HG03342 (cell line): Measurements from ENCODE around the gene DNAJC21.

Source experiments
- ATAC-seq: cut with Tn5 transposase; IDR thresholded peaks from one replicate; pipeline ENCODE4 v1.9.1; 2021; ENCODE audit warnings: mild to moderate bottlenecking, moderate library complexity; ENCODE audit not compliant: unreplicated experiment

The DNAJC21 gene

DNA sequence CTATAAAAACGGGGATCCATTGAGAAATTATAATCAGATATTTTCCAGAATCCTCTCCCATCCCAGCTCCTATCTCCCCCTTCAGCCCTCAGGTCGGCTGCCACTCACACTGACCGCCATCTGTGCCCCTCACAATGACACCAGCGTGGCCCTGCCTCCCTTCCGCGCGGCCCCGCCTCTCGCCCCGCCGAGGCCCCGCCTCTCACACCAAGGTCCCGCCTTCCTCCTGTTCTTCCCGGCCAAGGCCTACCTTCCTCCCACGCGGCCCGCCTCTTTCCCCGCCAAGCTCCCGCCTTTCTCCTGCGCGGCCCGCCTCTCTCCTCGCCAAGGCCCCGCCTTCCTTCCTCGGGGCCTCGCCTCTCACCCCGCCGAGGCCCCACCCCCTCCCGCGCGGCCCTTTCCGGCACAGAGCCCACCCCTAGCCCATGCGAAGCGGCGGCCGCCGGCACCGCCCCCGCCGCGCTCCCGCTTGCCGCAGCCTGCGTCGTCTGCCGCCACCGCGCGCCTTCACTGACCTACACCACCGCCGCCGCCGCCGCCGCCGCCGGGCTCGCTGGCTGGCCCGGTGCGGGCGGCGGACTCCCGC lies at the start of gene DNAJC21:
DNAJC21 (plus strand) TSS at position 426 of the 586 bp plus-strand sequence. CDS start 261 bp downstream, outside the sequence.
- ATAC-seq: peak; percentile 90

DNA sequence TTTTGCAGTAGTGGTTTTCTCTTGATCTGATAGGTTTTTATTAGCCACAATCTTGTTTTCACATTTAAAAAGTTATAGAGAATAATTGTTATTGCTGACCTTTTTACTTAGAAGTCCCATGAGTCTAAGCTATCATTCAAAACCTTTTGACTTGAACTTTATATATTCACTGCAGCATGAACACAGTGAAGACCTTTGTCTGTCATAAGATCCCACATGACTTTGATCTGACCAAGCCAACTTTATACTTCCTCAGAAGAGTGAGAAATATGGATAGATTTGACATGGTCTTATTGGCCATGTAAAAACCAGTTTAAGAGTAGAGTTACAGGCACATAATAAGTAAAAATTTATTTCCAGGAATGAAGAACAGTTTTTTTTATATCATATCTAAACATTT lies 48.1 kb upstream of the DNAJC21 start:
- ATAC-seq: no peak

DNA sequence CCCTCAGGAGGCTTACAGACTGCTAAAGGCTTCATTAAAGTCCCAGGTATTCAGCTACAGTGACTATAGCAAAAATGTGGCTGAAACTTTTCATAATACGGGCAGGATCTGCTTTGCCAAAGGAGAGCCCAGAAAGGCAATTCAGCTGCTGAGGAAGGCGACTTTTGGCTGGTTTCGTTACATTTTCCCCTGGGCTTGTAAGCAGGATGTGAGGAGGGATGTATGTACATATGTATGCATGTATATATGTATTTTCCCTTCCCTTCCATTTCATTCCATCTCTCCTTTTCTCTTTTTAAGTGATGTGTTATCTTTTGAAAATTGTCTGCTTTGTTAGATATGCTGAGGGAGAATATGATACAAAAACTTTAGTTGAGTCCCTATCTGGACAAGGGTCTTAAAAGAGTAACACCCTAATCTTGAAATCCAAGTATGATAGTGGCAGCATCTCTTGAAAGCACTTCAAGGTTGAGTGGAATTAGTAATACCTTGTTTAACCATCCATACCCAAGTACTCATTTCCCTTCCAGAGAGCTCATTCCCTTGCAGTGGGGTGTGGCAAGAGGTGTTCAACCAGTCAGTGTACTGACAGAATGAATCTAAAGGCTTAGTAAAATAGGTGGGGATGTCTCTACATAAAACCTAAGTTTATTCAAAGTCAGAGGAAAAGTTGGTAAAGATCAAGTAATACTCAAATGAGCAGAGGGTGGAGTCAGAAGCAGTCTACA lies 42.8 kb upstream of the DNAJC21 start:
- no peak for ATAC-seq

DNA sequence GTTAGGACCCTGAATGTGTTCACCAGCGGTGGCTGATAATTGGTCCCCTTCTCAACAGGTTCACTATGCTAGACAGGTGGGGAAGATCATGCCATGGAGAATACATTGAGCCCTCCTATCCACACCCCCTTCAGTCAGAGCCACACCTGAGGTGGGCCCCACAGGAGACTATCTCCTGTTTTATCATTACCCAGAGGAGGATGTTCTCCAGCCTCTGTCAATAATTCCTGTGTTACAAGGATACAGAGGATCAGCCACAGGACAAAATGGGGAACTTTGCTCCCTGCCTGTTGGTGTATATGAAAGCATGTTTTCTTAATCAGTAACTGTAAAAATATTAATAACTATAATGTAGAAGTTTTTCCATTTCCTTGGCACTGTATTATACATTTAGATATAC lies 40.0 kb upstream of the DNAJC21 start:
- ATAC-seq: no peak

DNA sequence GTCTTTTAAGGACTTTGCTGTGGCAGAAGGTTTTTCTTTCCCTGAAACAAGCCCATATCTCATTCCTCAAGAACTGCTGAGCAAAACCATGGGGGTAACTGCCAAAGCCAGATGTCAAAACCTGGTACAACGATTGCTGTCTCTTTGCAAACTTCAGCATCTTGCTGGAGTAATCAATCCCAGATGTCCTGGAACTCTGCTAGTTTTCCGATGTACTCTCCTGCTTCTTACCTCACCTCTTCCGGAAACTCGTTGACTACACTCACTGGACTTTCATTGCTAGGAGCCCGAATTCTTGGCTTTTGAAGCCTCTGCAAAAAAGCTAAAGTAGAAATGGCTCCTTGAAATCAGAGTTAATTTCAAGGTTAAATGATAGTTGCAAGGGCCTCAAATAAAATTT lies 37.4 kb upstream of the DNAJC21 start:
- ATAC-seq: no peak

DNA sequence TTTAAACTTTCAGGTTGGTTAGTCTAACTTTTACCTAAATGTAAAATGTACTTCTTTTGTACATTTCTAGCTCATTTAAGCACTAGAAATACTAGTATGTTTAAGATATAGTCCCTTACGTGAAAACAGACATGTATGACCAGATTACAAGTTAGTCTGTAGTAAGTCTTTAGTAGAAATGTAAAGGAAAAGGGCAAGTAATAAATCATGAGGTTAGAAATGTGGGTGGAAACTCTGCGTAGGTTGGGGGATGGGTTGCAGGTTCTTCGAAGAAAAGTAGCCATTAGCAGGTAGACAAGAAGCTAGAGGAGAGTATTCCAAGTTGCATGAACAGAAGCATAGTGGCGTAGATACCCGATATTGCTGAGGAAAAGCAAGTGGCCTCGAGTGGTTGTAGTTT lies 36.9 kb upstream of the DNAJC21 start:
- no peak for ATAC-seq

DNA sequence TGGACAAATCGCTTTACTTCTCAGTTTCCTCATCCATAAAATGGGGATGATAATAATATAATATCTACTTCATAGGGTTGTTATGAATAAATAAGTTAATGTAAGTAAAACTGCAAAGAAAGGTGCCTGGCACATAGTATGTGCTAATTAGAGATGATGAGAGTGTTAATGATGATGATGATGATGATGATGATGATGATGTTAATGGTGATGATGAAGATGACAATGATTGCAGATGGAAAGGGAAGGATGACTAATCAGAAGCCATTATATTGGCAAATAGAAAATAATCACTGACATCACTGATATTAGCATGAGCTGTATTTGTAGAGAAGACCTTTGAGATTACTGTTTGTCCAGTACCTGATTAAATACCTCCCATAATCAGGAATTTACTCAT lies 34.6 kb upstream of the DNAJC21 start:
- ATAC-seq: no peak

DNA sequence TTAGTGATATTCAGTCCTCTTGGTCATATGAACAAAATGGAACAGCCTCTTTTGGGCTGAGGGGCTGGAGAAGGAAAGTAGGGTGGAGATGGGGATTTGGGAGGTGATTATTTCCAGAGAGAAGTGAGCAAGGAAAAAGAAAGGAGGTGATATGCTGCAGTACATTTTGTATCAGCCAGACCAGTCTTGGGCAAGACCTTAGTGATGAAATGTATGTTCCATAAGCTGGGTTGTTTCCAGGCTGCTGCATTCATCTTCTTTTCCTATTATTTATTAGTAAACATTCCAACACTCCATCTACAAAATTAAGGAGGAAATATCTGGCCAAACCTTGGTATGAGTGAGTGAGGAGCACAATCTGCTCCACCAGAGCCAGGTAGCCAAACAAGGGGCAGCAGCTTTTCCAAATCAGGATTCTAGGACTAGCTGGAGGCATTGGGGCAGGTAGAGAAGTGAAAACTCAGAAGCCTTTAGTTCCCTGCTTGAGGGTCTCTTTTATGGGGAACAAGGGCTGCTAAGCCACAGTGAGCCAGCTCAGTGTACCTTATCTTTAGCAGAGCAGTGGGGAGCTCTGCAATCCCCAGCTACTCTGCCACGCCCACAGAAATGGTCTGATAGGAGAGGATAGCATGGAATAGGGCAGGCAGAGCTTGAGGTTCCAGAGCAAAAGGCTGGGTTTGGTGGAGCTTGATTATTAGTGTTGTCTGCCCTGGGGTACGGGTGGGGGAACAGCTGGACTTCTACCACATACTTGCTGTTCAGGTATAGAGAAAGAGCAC lies 33.5 kb upstream of the DNAJC21 start:
- no peak for ATAC-seq

DNA sequence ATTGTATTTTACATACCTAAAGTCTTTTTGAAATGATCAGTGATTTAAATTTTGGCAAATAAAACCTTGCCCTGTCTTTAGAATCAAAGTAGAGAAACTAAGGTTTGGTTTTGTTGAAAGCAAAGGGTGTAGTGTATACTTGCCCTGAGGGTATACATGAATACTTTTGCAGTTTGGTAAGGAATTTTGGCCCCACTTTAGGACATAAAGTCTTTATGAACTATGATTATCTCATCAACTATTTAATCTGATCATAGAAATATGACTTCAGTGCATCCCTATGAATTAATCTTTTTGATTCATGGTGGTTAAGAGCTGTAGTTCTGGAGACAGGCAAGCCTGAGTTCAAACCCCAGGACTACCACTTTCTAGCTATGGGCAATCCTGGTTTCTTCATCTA lies 31.7 kb upstream of the DNAJC21 start:
- no peak for ATAC-seq

DNA sequence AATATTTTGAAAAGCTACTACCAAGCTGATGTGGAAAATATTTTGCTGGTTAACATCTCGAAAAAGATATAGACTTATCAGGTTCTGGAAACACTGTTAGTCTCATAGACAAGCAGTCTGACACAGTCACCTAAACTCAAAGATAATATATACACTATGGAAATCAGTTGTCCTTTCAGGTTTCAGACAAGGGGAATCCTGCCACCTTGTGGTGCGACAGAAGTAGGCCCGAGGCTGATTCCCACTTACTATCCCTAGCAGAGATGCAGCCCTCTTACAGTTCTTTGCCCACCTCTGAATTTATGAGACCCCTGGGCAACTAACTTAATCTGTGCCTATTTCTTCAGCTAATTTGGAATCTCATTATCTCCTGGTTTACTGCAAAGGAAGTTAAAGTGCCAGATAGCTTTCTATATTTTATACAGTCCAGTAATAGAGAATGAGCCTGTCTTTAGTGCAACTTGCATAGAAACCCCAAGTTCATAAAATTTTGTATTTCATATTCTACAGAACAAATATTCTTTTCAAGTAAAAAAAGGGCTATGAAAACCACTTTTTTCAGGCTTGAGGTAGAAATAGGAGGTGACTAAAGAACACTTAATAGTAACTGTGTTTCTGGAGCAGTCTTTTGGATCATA lies 31.0 kb upstream of the DNAJC21 start:
- peak; percentile 91 for ATAC-seq

DNA sequence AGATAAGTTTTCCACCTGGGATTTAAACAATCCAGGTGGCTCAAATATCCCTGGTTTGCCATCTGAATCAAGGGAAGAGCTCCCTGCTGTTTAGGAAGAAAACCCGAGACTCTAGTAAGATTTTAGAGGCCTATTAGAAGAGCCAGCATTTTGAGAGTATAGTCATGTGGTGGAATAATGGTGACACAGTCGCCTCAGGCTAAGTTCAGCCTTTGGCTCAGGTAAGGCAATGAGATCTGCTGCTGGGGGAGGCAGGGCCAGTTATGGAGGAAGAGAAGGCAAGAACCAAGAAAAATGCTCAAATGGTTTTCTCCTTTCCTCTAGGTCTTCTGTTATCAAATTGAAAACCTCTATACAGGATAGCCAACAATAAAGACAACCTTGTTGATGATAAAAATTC lies 30.3 kb upstream of the DNAJC21 start:
- ATAC-seq: no peak

DNA sequence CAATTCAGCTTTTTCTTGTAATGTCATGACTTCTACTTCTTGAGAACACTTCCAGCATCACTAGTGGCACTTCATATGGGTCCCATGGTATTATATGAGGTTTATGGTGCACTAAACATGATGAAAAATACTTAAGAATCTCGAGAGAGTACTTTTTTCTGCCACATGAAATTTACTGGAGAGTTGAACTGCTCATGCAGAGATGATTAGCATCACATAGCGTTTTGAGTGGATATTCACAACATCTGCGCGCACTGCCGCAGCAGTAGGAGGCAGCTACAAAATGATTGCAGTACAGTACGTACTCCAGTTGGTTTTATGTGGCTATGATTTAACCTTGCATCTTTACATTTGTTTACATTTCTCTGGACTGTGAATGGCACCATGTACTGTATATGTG lies 28.7 kb upstream of the DNAJC21 start:
- no peak for ATAC-seq

DNA sequence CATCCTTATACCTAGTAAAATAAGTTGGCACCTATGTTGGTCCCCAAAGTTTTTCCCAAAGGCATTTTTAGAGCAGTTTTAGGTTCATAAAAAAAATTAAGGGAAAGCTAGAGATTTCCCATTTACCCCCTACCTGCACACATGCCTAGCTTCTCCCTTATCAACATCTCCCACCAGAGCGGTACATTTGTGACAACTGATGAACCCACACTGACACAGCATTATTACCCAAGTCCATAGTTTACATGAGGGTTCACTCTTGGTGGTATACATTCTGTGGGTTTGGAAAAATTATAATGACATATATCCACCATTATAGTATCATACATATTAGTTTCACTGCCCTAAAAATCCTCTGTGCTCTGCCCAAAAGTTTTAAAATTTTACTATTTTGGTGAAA lies 26.1 kb upstream of the DNAJC21 start:
- ATAC-seq: no peak

DNA sequence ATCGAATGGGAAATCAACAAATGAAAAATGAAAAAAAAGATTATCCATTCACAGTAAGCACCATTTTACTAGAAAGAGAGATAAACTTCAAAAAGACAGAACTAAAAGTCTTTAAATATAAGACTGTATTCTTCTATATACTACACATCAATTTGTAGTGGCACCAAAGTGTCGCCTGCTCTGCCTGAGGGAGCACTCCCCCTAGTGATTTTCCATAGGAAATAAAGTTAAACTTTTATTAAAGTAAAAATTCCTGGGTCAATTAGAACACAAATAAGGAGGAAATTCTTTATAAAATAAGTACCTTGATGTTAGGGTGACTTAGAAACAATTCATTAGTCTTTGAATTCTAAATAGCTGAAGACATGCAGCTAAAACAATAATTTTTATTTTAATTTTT lies 23.8 kb upstream of the DNAJC21 start:
- ATAC-seq: no peak

DNA sequence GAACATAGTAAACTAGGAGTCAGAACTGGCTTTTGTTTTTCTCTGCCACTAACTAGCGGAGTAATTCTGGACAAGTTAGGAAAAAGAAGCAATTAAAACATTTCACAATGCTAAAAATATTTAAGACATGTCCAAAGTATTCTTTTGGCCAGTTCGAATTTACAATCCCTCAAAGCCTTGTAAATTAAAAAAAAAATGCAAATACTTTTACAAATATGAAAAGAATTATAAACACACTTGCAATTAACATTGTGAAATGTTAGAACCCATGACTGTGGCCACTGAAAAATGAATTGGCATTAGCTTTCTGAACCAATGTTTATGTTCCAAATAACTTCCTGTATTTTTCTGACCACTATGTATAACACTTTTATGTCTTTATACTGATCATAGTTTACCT lies 16.3 kb upstream of the DNAJC21 start:
- ATAC-seq: no peak

DNA sequence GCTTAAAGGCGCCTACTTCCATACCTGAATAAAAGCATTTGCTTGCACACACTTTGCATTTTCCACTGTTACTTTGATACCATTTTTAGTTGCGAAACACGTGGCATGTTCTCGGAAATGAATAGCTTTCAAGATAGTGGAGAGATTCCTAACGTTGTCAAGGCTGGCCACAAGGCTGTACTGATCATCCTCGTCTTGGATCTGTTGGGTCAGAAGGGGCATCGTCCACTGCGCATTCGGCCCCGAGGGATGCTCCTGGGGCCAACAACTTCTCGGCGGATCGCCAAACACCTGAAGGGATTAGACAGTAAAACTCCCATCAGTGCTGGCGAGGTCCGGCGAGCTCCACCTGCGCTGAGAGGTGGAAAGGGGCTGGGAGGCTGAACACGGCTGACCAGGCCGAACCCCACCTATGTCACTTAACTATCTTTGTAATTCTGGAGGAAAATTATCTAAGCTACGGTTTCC lies 14.7 kb upstream of the DNAJC21 start:
- peak; percentile 13 for ATAC-seq

DNA sequence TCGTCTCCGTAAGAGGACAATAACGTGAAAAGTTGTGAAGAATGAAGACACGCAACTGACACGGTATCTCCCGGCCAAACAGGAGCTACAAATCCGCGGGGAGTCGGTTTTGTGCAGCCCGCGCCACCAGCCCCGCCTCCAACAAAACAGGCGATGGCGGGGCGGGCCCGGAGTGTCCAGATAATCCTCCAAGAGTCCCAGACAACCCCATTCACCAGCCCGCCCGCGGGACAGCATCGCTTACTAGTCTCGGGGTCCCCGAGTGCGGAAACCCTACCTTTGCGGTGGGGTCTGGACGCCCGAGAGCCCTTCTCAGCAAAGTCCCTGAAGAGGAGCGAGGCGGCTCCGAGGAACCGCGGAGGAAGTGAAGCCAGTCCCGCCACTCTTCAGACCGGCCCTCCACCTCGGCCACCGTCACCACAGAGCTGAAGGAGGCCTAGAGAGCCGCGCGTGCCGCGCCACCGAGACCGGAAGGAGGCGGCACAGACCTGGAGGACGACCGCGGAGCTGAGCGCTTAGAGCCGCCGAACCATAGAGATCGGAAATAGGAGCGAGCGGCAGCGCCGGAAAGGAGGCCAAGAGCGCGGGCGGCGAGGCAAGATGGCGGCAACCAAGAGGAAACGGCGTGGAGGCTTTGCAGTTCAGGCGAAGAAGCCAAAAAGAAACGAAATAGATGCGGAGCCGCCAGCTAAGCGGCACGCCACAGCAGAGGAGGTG lies 14.1 kb upstream of the DNAJC21 start, which contains the start of the genes BRIX1 and RAD1:
BRIX1 (plus strand) TSS at position 573 of the 717 bp plus-strand sequence; CDS start at position 601, 28 bp downstream.
RAD1 (minus strand) TSS at position 366 of the 717 bp plus-strand sequence. CDS start 612 bp downstream, outside the sequence.
- ATAC-seq: peak; percentile 97

DNA sequence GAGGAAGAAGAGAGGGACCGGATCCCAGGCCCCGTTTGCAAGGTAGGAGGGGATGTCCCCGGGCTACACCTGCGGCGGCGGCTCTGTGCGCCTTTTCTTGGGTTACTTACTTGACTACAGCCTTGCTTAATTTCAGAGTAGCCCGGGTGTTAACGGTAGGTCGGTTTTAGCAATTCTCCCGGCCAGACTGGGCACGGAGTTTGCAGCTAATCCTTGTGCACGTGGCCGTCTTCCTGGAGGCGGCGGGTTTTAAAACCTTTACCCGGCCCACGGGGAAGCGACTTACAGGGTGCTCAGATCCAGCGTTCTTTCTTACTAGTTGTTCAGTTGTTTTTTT lies 13.5 kb upstream of the DNAJC21 start:
- peak; percentile 13 for ATAC-seq

DNA sequence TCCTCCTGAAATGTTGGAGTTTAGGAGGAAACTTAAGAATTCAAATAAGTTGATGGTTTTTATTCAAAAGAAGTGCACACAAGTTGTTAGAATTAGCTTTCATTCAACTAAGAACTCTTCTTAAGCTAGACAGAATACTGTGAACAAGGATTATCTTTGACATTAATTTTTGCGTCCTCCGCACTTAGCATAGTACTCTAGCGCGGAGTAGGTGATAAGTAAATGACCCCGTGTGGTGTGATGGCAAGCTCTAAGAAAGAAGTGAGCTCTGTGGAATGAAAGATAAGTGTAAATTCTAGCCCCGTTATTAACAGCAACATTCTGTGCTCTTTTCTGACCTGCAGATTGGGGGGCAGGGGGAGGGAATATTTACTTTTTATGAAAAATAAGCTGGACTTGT lies 12.8 kb upstream of the DNAJC21 start:
- ATAC-seq: no peak

DNA sequence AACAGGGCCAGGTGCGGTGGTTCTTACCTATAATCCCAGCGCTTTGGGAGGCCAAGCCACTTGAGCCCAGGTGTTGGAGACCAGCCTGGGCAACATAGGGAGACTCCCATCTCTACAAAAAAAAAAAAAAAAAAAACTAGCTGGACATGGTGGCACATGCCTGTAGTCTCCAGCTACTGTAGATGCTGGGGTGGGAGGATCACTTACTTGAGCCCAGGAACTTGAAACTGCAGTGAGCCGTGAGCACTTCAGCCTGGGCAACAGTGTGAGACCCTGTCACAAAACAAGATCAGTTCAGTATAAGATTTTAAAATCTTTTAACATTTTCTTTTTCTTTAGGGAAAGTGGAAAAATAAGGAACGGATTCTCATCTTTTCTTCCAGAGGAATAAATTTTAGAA lies 11.3 kb upstream of the DNAJC21 start:
- ATAC-seq: no peak

DNA sequence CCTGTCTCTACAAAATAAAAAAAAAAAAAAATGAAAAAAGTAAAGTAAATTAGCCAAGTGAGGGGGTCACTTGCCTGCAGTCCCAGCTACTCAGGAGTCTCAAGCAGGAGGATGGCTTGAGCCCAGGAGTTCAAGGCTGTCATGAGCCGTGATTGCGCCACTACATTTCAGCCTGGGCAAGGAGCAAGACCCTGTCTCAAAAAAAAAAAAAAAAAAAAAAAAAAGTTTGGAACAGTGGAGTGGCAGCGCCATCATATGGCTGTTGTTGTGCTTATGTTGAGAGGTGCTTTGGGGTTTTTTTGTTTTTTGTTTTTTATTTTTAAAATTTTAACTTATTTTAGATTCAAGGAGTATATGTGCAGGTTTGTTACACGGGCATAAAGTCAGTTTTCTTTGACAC lies 10.3 kb upstream of the DNAJC21 start:
- no peak for ATAC-seq
